ENCODE data around the gene CS.
"Not testable (repeated sequence)": the region's sequence is repeated elsewhere in the genome, so short reads cannot be mapped to it uniquely, and the experiment has no call there.

CS gene

GRCh38 chr12:56299853-56300643, at the start of gene CS:
Gene CS, minus strand, starts transcription at chr12:56300330. Its CDS starts 129 bp downstream, at chr12:56300201.
- DNase-seq: peak; percentile 96

- DNase-seq: no peak
Observed at GRCh38 chr12:56348776-56349175, 48.6 kb upstream of the CS start.

GRCh38 chr12:56347255-56347654, 47.1 kb upstream of the CS start:
- DNase-seq: not testable (repeated sequence)

- no peak for DNase-seq
Observed at GRCh38 chr12:56346675-56347074, 46.5 kb upstream of the CS start.

GRCh38 chr12:56342290-56342689, 42.2 kb upstream of the CS start:
- not testable (repeated sequence) for DNase-seq

GRCh38 chr12:56341616-56342015, 41.5 kb upstream of the CS start:
- DNase-seq: no peak

- DNase-seq: no peak
Observed at GRCh38 chr12:56339158-56339422, 39.0 kb upstream of the CS start.

- DNase-seq: no peak
Observed at GRCh38 chr12:56338308-56339157, 38.4 kb upstream of the CS start, which contains the start of gene IL23A. Gene IL23A, plus strand, starts transcription at chr12:56338884. Its CDS starts 161 bp downstream, at chr12:56339045.

GRCh38 chr12:56337753-56338251, 37.7 kb upstream of the CS start:
- DNase-seq: no peak

GRCh38 chr12:56336361-56337167, 36.4 kb upstream of the CS start:
- DNase-seq: no peak

GRCh38 chr12:56335527-56335926, 35.4 kb upstream of the CS start:
- DNase-seq: not testable (repeated sequence)

GRCh38 chr12:56334490-56334793, 34.3 kb upstream of the CS start:
- DNase-seq: no peak

GRCh38 chr12:56333679-56334489, 33.8 kb upstream of the CS start, which contains the start of gene PAN2:
Gene PAN2, minus strand, starts transcription at chr12:56334000. Its CDS starts 906 bp downstream, at chr12:56333094.
- DNase-seq: peak; percentile 93

GRCh38 chr12:56333197-56333678, 33.1 kb upstream of the CS start:
- DNase-seq: no peak

GRCh38 chr12:56332512-56333196, 32.5 kb upstream of the CS start:
- DNase-seq: no peak

- no peak for DNase-seq
Observed at GRCh38 chr12:56330936-56331490, 30.9 kb upstream of the CS start.

- no peak for DNase-seq
Observed at GRCh38 chr12:56326533-56326932, 26.4 kb upstream of the CS start.

- DNase-seq: no peak
Observed at GRCh38 chr12:56326126-56326525, 26.0 kb upstream of the CS start.

- no peak for DNase-seq
Observed at GRCh38 chr12:56324206-56324605, 24.1 kb upstream of the CS start.

- not testable (repeated sequence) for DNase-seq
Observed at GRCh38 chr12:56321610-56322009, 21.5 kb upstream of the CS start.

GRCh38 chr12:56321027-56321426, 20.9 kb upstream of the CS start:
- DNase-seq: no peak
